GM12801 (cell line): ENCODE results near the gene MAP1B.

Source experiments
- TF ChIP-seq, protein P1 (sequence below): IDR thresholded peaks from one replicate; pipeline ENCODE4 v1.5.1; 2011; ENCODE audit warnings: control low read depth; ENCODE audit not compliant: insufficient read length; ENCODE audit errors: extremely low read depth

Gene MAP1B

GRCh38 chr5:72206994-72207393 lies 99.7 kb downstream of the MAP1B start:
- TF ChIP-seq, protein P1, sequence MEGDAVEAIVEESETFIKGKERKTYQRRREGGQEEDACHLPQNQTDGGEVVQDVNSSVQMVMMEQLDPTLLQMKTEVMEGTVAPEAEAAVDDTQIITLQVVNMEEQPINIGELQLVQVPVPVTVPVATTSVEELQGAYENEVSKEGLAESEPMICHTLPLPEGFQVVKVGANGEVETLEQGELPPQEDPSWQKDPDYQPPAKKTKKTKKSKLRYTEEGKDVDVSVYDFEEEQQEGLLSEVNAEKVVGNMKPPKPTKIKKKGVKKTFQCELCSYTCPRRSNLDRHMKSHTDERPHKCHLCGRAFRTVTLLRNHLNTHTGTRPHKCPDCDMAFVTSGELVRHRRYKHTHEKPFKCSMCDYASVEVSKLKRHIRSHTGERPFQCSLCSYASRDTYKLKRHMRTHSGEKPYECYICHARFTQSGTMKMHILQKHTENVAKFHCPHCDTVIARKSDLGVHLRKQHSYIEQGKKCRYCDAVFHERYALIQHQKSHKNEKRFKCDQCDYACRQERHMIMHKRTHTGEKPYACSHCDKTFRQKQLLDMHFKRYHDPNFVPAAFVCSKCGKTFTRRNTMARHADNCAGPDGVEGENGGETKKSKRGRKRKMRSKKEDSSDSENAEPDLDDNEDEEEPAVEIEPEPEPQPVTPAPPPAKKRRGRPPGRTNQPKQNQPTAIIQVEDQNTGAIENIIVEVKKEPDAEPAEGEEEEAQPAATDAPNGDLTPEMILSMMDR, result no peak

GRCh38 chr5:72208324-72208926 lies 101.2 kb downstream of the MAP1B start:
- TF ChIP-seq, protein P1, result no peak

- TF ChIP-seq, protein P1, result no peak
Observed at GRCh38 chr5:72209147-72210115, 102.2 kb downstream of the MAP1B start.

GRCh38 chr5:72210888-72211678 lies 103.8 kb downstream of the MAP1B start:
- TF ChIP-seq, protein P1, result no peak

GRCh38 chr5:72212171-72212570 lies 104.9 kb downstream of the MAP1B start:
- TF ChIP-seq, protein P1, result no peak

DNA sequence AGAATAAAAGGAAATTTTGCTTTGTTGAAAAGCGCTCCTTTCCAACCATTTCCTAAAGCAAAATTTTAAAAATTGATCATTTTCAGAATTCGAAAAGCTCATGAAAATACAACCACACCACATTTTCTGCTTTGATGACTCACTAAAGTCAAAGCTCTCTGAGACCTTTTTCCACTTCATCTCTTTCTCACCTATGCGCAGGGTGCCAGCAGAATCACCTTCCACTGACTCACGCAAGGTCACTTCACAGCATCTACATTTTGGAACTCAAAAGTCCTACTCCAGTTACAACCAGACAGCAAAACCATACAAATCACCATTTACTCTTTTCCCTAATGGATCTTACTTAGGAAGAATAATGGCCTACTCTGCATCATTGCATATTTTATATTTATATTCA lies 106.2 kb downstream of the MAP1B start:
- TF ChIP-seq, protein P1, result no peak

- TF ChIP-seq, protein P1, result no peak
Observed at GRCh38 chr5:72214168-72214567, 106.9 kb downstream of the MAP1B start.
